GM19025 (cell line): ENCODE data around the gene PTPRN2.

ENCODE experiments used
- ATAC-seq: cut with Tn5 transposase; IDR thresholded peaks from one replicate; pipeline ENCODE4 v1.9.1; 2021; ENCODE audit warnings: mild to moderate bottlenecking, low read depth, moderate library complexity; ENCODE audit not compliant: unreplicated experiment

The PTPRN2 gene

GRCh38 chr7:157561816-157562410, 1025.7 kb downstream of the PTPRN2 start:
- ATAC-seq: no peak

- ATAC-seq: no peak
These were observed 1026.2 kb downstream of the PTPRN2 start for GRCh38 chr7:157561523-157561785.

GRCh38 chr7:157560710-157561522, 1026.7 kb downstream of the PTPRN2 start:
- ATAC-seq: no peak

GRCh38 chr7:157560258-157560654, 1027.4 kb downstream of the PTPRN2 start:
- no peak for ATAC-seq

- no peak for ATAC-seq
These were observed 1027.9 kb downstream of the PTPRN2 start for GRCh38 chr7:157559596-157560257.

GRCh38 chr7:157558875-157559595, 1028.6 kb downstream of the PTPRN2 start:
- no peak for ATAC-seq

- no peak for ATAC-seq
These were observed 1029.1 kb downstream of the PTPRN2 start for GRCh38 chr7:157558516-157558874.

- ATAC-seq: no peak
These were observed 1029.6 kb downstream of the PTPRN2 start for GRCh38 chr7:157558061-157558460.

GRCh38 chr7:157557263-157557662, 1030.4 kb downstream of the PTPRN2 start:
- no peak for ATAC-seq

- no peak for ATAC-seq
These were observed 1031.0 kb downstream of the PTPRN2 start for GRCh38 chr7:157556642-157556944.

- no peak for ATAC-seq
These were observed 1031.5 kb downstream of the PTPRN2 start for GRCh38 chr7:157555944-157556641.

GRCh38 chr7:157555313-157555712, 1032.3 kb downstream of the PTPRN2 start:
- no peak for ATAC-seq

GRCh38 chr7:157554393-157555238, 1033.0 kb downstream of the PTPRN2 start:
- ATAC-seq: no peak

- no peak for ATAC-seq
These were observed 1034.4 kb downstream of the PTPRN2 start for GRCh38 chr7:157553256-157553655.

- no peak for ATAC-seq
These were observed 1035.2 kb downstream of the PTPRN2 start for GRCh38 chr7:157552295-157552993.

GRCh38 chr7:157551325-157552070, 1036.1 kb downstream of the PTPRN2 start:
- ATAC-seq: no peak

GRCh38 chr7:157550300-157551275, 1037.0 kb downstream of the PTPRN2 start:
- no peak for ATAC-seq
